ENCODE results near the gene ELAVL2. TPM values are rescaled to one million over a fixed set of nuclear protein-coding genes. Genes with fewer than 3 reads are reported as not detected.

ELAVL2 gene
- total and polyA plus RNA-seq, 9 of the 15 experiments (the other 6 are each of a cell fraction or from before 2014, with no cell fraction given): not detected

DNA sequence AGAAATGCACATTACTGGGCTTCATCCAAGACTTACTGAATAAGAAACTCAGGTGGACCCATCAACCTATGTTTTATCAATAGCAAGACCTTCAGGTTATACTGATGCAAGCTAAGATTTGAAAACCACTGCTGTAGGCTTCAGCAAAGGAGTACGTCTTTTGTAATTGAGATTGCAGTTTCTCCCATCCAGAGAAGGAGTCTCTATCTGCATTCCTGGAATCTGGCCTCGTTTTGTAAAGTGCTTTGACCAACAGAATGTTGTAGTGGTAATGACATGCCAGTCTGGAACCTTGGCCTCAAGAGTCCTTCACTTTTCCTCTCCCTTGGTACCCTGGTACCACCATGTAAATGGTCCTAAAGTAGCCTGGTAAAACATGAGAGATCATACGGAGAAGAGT, 32.2 kb upstream of the ELAVL2 start:
- TF ChIP-seq NBN (IDR thresholded peaks at IDR 0.05; ENCODE audit: low read depth): no peak
- no peak for TF ChIP-seq HMBOX1 (IDR thresholded peaks at IDR 0.05)
- TF ChIP-seq MEF2A (IDR thresholded peaks at IDR 0.05; ENCODE audit: control insufficient read depth, low read depth, low read length): no peak
- TF ChIP-seq BCLAF1 (IDR thresholded peaks at IDR 0.05; ENCODE audit: borderline replicate concordance in 1 of 2, control insufficient read depth in 1 of 2, low read depth in 2 of 2, low read length in 1 of 2): no peak
- TF ChIP-seq POU5F1 (IDR thresholded peaks at IDR 0.05; ENCODE audit: borderline replicate concordance, low read depth, low read length, partially characterized antibody): no peak
- TF ChIP-seq CBFB (CRISPR knock-in tag; IDR thresholded peaks at IDR 0.05): no peak
- TF ChIP-seq ZNF134 (CRISPR knock-in tag; conservative IDR thresholded peaks at IDR 0.05): no peak
- TF ChIP-seq ZNF23 (CRISPR knock-in tag; IDR thresholded peaks at IDR 0.05): no peak
- TF ChIP-seq POLR2A (conservative IDR thresholded peaks at IDR 0.05): no peak
- no peak for TF ChIP-seq CBFA2T3 (IDR thresholded peaks at IDR 0.05)
- no peak for TF ChIP-seq ZFP36 (IDR thresholded peaks at IDR 0.05; ENCODE audit: low read depth, low read length, partially characterized antibody)
- no peak for TF ChIP-seq ZNF146 (CRISPR knock-in tag; IDR thresholded peaks at IDR 0.05; ENCODE audit: unreplicated experiment)
- TF ChIP-seq ZFP1 (CRISPR knock-in tag; IDR thresholded peaks at IDR 0.05): no peak
- no peak for TF ChIP-seq UBTF (IDR thresholded peaks at IDR 0.05; ENCODE audit: borderline replicate concordance in 1 of 2, low read depth in 2 of 2, low read length in 2 of 2)
- TF ChIP-seq FOXP1 (CRISPR knock-in tag; IDR thresholded peaks at IDR 0.05): no peak
- no peak for TF ChIP-seq SETDB1 (IDR thresholded peaks at IDR 0.05; ENCODE audit: low read length)
- WGBS (ENCODE audit: insufficient coverage, low coverage, missing lambda C conversion rate): no CpG with 5 or more reads among the region's 3 CpGs
- no peaks in the 10 kb centered on the region for H4K20me1 ChIP-seq (replicated peaks; ENCODE audit: control insufficient read depth, insufficient read depth, low read length)
- no peaks in the 10 kb centered on the region for H3K36me3 ChIP-seq (ENCODE audit: control insufficient read depth, insufficient read depth, low read length)
- no peaks in the 10 kb centered on the region for H3K27me3 ChIP-seq (ENCODE audit: control insufficient read depth in 2 of 2, insufficient read depth in 2 of 2, low read length in 2 of 2)
- H3K79me2 ChIP-seq (ENCODE audit: control insufficient read depth, insufficient read depth, low read length): no peaks in the 10 kb centered on the region
- ATAC-seq (no peak), FAIRE-seq (no peak), DNase-seq (ENCODE audit: extremely low read depth in 1 of 4, low spot score in 3 of 4) (no peak)
- POLR2A ChIA-PET: no interaction called here
- CTCF ChIA-PET (ENCODE audit: low intra/inter-chr PET ratio): no interaction called here
- H3K4me3 ChIP-seq: no peak overlapping the region
- intact Hi-C loops (cut with micrococcal nuclease): no loop called here
- no peaks in the 10 kb centered on the region for H3K9me1 ChIP-seq (ENCODE audit: control insufficient read depth, insufficient read depth, low read length)
- H3K27ac ChIP-seq (ENCODE audit: extremely low read depth, low read depth, low read length): no peak overlapping the region
- H3K9ac ChIP-seq (ENCODE audit: insufficient read depth in 1 of 2, low read depth in 2 of 2, low read length in 2 of 2): no peak overlapping the region
- no peaks in the 10 kb centered on the region for H3K4me1 ChIP-seq (replicated peaks in 1 of 2; ENCODE audit: control insufficient read depth in 2 of 2, insufficient read depth in 2 of 2, low read length in 2 of 2)
- in situ Hi-C loops (cut with MboI): no loop called here
- no peak overlapping the region for H3K4me2 ChIP-seq (ENCODE audit: insufficient read depth, low read length)
- H2AFZ ChIP-seq (ENCODE audit: low read depth, low read length): no peak overlapping the region
- no peaks in the 10 kb centered on the region for H3K9me3 ChIP-seq (replicated peaks; ENCODE audit: control insufficient read depth, insufficient read depth, low read depth, low read length)
- no TSS peak for BruUV-seq (replicated peaks)
